Brain microvascular endothelial cell (primary cell): Measurements from ENCODE around the gene TOR1AIP1.
A peak's percentile ranks its signal among the peaks of the same experiment; 100 is the strongest.

Experiments
- DNase-seq: peaks from one replicate; pipeline ENCODE4 v3.0.0-alpha.2; 2020
- H3K27ac ChIP-seq: fragments of 250-450 bp; sonication (Bioruptor Pico); 2 replicates; pipeline ENCODE4 v1.5.1; 2020; ENCODE audit warnings: mild to moderate bottlenecking, moderate library complexity
- H3K27me3 ChIP-seq: fragments of 250-450 bp; sonication (Bioruptor Pico); replicated peaks from 2 replicates; pipeline ENCODE4 v1.5.1; 2020; ENCODE audit warnings: mild to moderate bottlenecking
- H3K36me3 ChIP-seq: fragments of 250-450 bp; sonication (Bioruptor Pico); replicated peaks from 2 replicates; pipeline ENCODE4 v1.5.1; 2020; ENCODE audit warnings: mild to moderate bottlenecking
- H3K4me3 ChIP-seq: 2 replicates; pipeline ENCODE4 v1.5.1; 2011; ENCODE audit warnings: low read depth, mild to moderate bottlenecking, control low read depth, low read length, moderate library complexity
- CTCF ChIP-seq: IDR thresholded peaks from 2 replicates; pipeline ENCODE4 v1.5.1; 2011; ENCODE audit warnings: low read depth, mild to moderate bottlenecking, moderate library complexity, low read length, control low read depth, inconsistent platforms; ENCODE audit errors: missing control alignments
- in situ Hi-C: cut with HindIII; loops from 2 replicates; pipeline ENCODE4 v1.10.0; 2017; ENCODE audit warnings: low sequenced_read_pairs, low pct_ligation_motif_present

The TOR1AIP1 gene

GRCh38 chr1:179950651-179951050 is 68.6 kb downstream of the TOR1AIP1 start:
- no peak overlapping the region for H3K4me3 ChIP-seq
- no peak overlapping the region for H3K27ac ChIP-seq
- H3K36me3 ChIP-seq: no peaks in the 10 kb centered on the region
- no peak for TF ChIP-seq CTCF
- in situ Hi-C loops: no loop called here
- no peak for DNase-seq
- no peaks in the 10 kb centered on the region for H3K27me3 ChIP-seq

- in situ Hi-C loops: no loop called here
- H3K36me3 ChIP-seq: no peaks in the 10 kb centered on the region
- H3K27me3 ChIP-seq: no peaks in the 10 kb centered on the region
- TF ChIP-seq CTCF: no peak
- no peak overlapping the region for H3K4me3 ChIP-seq
- H3K27ac ChIP-seq: no peak overlapping the region
- DNase-seq: no peak
These were observed 69.5 kb downstream of the TOR1AIP1 start for GRCh38 chr1:179951383-179952144.

GRCh38 chr1:179952186-179952585 is 70.1 kb downstream of the TOR1AIP1 start:
- in situ Hi-C loops: no loop called here
- no peak overlapping the region for H3K27ac ChIP-seq
- TF ChIP-seq CTCF: no peak
- H3K27me3 ChIP-seq: no peaks in the 10 kb centered on the region
- no peak overlapping the region for H3K4me3 ChIP-seq
- no peaks in the 10 kb centered on the region for H3K36me3 ChIP-seq
- DNase-seq: no peak

- in situ Hi-C loops: no loop called here
- Histone ChIP-seq H3K27ac (peak overlapping the region; percentile 56), H3K27me3 (no peaks in the 10 kb centered on the region), H3K36me3 (no peaks in the 10 kb centered on the region), H3K4me3 (peak overlapping the region; percentile 95)
- peak; percentile 43 for DNase-seq
- TF ChIP-seq CTCF: peak; percentile 41
These were observed 71.9 kb downstream of the TOR1AIP1 start for GRCh38 chr1:179953974-179954492.

- H3K36me3 ChIP-seq: no peaks in the 10 kb centered on the region
- peak; percentile 99 for DNase-seq
- in situ Hi-C loops: no loop called here
These were observed 72.6 kb downstream of the TOR1AIP1 start, which contains the start of gene CEP350 for GRCh38 chr1:179954493-179955286. Gene CEP350 (plus strand): TSS chr1:179954810. CDS start chr1:179986182, 31,372 bp downstream.

More at GRCh38 chr1:179954493-179955286, 72.6 kb downstream of the TOR1AIP1 start, which contains the start of gene CEP350:
- no peaks in the 10 kb centered on the region for H3K27me3 ChIP-seq
- peak within 1 kb of the TSS; percentile 62 for H3K27ac ChIP-seq
- H3K4me3 ChIP-seq: peak within 1 kb of the TSS; percentile 95
- no peak for TF ChIP-seq CTCF
